Liver (tissue), 9 donors: Measurements from ENCODE around the gene PPL. TPM values are rescaled to one million over a fixed set of nuclear protein-coding genes. Genes with fewer than 3 reads are reported as not detected.

Source experiments
- DNase-seq: peaks from one replicate; pipeline ENCODE4 v3.0.0-alpha.2; 2017; ENCODE audit warnings: low spot score
- H3K27ac ChIP-seq, 2 donors: one replicate each; pipeline ENCODE4 v1.7.0; 2013; ENCODE audit warnings: inconsistent platforms in 2 of 2, low read length in 2 of 2, control low read depth in 1 of 2, low read depth in 1 of 2, mild to moderate bottlenecking in 1 of 2
- H3K27me3 ChIP-seq, 4 donors: one replicate each; pipeline versions ENCODE4 v1.6.1 to v1.7.0; 2013; ENCODE audit warnings: low read length in 3 of 4, inconsistent platforms in 1 of 4, mild to moderate bottlenecking in 1 of 4, moderate library complexity in 1 of 4; ENCODE audit not compliant: control insufficient read depth in 4 of 4, insufficient read depth in 4 of 4
- H3K36me3 ChIP-seq, 4 donors: one replicate each; pipeline versions ENCODE4 v1.6.1 to v1.7.0; 2013; ENCODE audit warnings: low read length in 3 of 4, mild to moderate bottlenecking in 3 of 4, low read depth in 1 of 4, moderate library complexity in 1 of 4; ENCODE audit not compliant: control insufficient read depth in 4 of 4, insufficient read depth in 3 of 4
- H3K4me1 ChIP-seq, 4 donors: one replicate each; pipeline versions ENCODE4 v1.6.1 to v1.7.0; 2013; ENCODE audit warnings: low read length in 3 of 4, mild to moderate bottlenecking in 3 of 4, moderate library complexity in 1 of 4; ENCODE audit not compliant: control insufficient read depth in 4 of 4, insufficient read depth in 4 of 4
- H3K4me3 ChIP-seq, 3 donors: one replicate each; pipeline versions ENCODE4 v1.6.1 to v1.7.0; 2013; ENCODE audit warnings: low read length in 3 of 3, control low read depth in 1 of 3, low read depth in 1 of 3, mild to moderate bottlenecking in 1 of 3
- H3K9ac ChIP-seq, 2 donors: one replicate each; pipeline ENCODE4 v1.7.0; 2013; ENCODE audit warnings: low read length in 2 of 2, mild to moderate bottlenecking in 2 of 2, moderate library complexity in 2 of 2, control low read depth in 1 of 2, low read depth in 1 of 2
- H3K9me3 ChIP-seq, 4 donors: one replicate each; pipeline versions ENCODE4 v1.6.1 to v1.7.0; 2013; ENCODE audit warnings: low read length in 3 of 4; ENCODE audit not compliant: control insufficient read depth in 4 of 4
- ATF3 ChIP-seq: IDR thresholded peaks from 2 replicates; pipeline ENCODE4 v1.6.1; 2016; ENCODE audit warnings: antibody characterized with exemption
- CTCF ChIP-seq: fragments of 150-350 bp; IDR thresholded peaks from 2 replicates; pipeline ENCODE4 v1.5.1; 2017; ENCODE audit warnings: improper control_type of control experiment, low read depth, low read length; ENCODE audit not compliant: missing input control
- EGR1 ChIP-seq, 2 donors: IDR thresholded peaks; 2 replicates each; pipeline ENCODE4 v1.6.1; 2016 to 2018; ENCODE audit warnings: antibody characterized with exemption in 2 of 2, low read depth in 2 of 2
- FOXA1 ChIP-seq: IDR thresholded peaks from 2 replicates; pipeline ENCODE4 v1.6.1; 2016; ENCODE audit warnings: antibody characterized with exemption
- FOXA2 ChIP-seq: IDR thresholded peaks from 2 replicates; pipeline ENCODE4 v1.6.1; 2016; ENCODE audit warnings: antibody characterized with exemption
- GABPA ChIP-seq, 2 donors: IDR thresholded peaks in 1 of 2; conservative IDR thresholded peaks in 1 of 2; 2 replicates each; pipeline ENCODE4 v1.6.1; 2016; ENCODE audit warnings: antibody characterized with exemption in 2 of 2, mild to moderate bottlenecking in 1 of 2, moderate library complexity in 1 of 2
- HNF4A ChIP-seq, 2 donors: conservative IDR thresholded peaks; 2 replicates each; pipeline ENCODE4 v1.6.1; 2016; ENCODE audit warnings: antibody characterized with exemption in 2 of 2, mild to moderate bottlenecking in 2 of 2
- HNF4G ChIP-seq: IDR thresholded peaks from 2 replicates; pipeline ENCODE4 v1.6.1; 2016; ENCODE audit warnings: antibody characterized with exemption
- JUND ChIP-seq, 2 donors: IDR thresholded peaks; 2 replicates each; pipeline ENCODE4 v1.6.1; 2016; ENCODE audit warnings: antibody characterized with exemption in 2 of 2
- MAX ChIP-seq: IDR thresholded peaks from 2 replicates; pipeline ENCODE4 v1.6.1; 2016; ENCODE audit warnings: antibody characterized with exemption
- NR2F2 ChIP-seq: IDR thresholded peaks from 2 replicates; pipeline ENCODE4 v1.6.1; 2016; ENCODE audit warnings: antibody characterized with exemption
- RAD21 ChIP-seq, 2 donors: IDR thresholded peaks; 2 replicates each; pipeline ENCODE4 v1.6.1; 2016; ENCODE audit warnings: antibody characterized with exemption in 2 of 2, mild to moderate bottlenecking in 2 of 2
- REST ChIP-seq: IDR thresholded peaks from 2 replicates; pipeline ENCODE4 v1.6.1; 2016; ENCODE audit warnings: antibody characterized with exemption, mild to moderate bottlenecking
- RXRA ChIP-seq, 2 donors: IDR thresholded peaks; 2 replicates each; pipeline ENCODE4 v1.6.1; 2017 to 2018; ENCODE audit warnings: antibody characterized with exemption in 2 of 2, mild to moderate bottlenecking in 1 of 2
- SP1 ChIP-seq: IDR thresholded peaks from 2 replicates; pipeline ENCODE4 v1.6.1; 2018; ENCODE audit warnings: antibody characterized with exemption, mild to moderate bottlenecking
- TAF1 ChIP-seq: conservative IDR thresholded peaks from 2 replicates; pipeline ENCODE4 v1.6.1; 2016; ENCODE audit warnings: antibody characterized with exemption, mild to moderate bottlenecking
- YY1 ChIP-seq: IDR thresholded peaks from 2 replicates; pipeline ENCODE4 v1.6.1; 2016; ENCODE audit warnings: antibody characterized with exemption, mild to moderate bottlenecking
- ZBTB33 ChIP-seq: IDR thresholded peaks from 2 replicates; pipeline ENCODE4 v1.6.1; 2016; ENCODE audit warnings: antibody characterized with exemption
- WGBS: extraction: QIAGEN DNeasy Blood & Tissue Kit; methylation state at CpG from one replicate; pipeline ENCODE4 v1.1.7; 2013; 5-methylcytosine and 5-hydroxymethylcytosine counted together
- polyA plus RNA-seq, 2 donors: library from polyadenylated mRNA; stranded (reverse) in 1 of 2; unstranded in 1 of 2; fragments of 200-250 nt in 1 of 2; fragments of >200 nt in 1 of 2; fragmentation: Nextera tagmentation in 1 of 2; extraction: Ambion mirVana in 1 of 2; gene quantifications; one replicate each; pipeline versions ENCODE4 v1.2.1 to v1.2.3, GENCODE V29; 2013 to 2015
- total RNA-seq, 2 donors: library from RNA; depleted of rRNA; stranded (reverse); fragments of >200 nt; gene quantifications; one replicate each; pipeline ENCODE4 v1.2.3, GENCODE V29; 2014
- donor health status: healthy.
- donor health status: healthy.
- donor health status: healthy.
- donor health status: healthy.
- donor health status: healthy.

Gene PPL
- total and polyA plus RNA-seq, 4 donors: 2.1 to 26.0 (median 6.1) TPM

GRCh38 chr16:4868535-4868934 lies 68.4 kb downstream of the PPL start:
- no peaks in the 10 kb centered on the region for H3K9me3 ChIP-seq
- no peak for TF ChIP-seq MAX
- no peak for TF ChIP-seq GABPA (IDR thresholded peaks at IDR 0.05 in 1 of 2, conservative IDR thresholded peaks at IDR 0.05 in 1 of 2)
- no peak for TF ChIP-seq RAD21 (IDR thresholded peaks at IDR 0.05)
- TF ChIP-seq CTCF: no peak
- no peak for TF ChIP-seq NR2F2
- H3K9ac ChIP-seq: no peak overlapping the region
- H3K4me1 ChIP-seq: peaks cover 10 to 30% (median 23%) of the 10 kb centered on the region in 4 donors
- no peaks in the 10 kb centered on the region for H3K27me3 ChIP-seq
- DNase-seq: no peak
- peaks cover 6 to 43% (median 36%) of the 10 kb centered on the region in 4 donors for H3K36me3 ChIP-seq
- no peak overlapping the region for H3K4me3 ChIP-seq
- peak overlapping the region in 1 of 2 donors; percentile 23 for H3K27ac ChIP-seq
- WGBS: 49% methylated on average over 7 of the region's 7 CpGs

- Histone ChIP-seq H3K36me3 (peaks cover 4 to 38% (median 34%) of the 10 kb centered on the region in 4 donors), H3K9me3 (no peaks in the 10 kb centered on the region), H3K27ac (no peak overlapping the region), H3K4me1 (peaks cover 10 to 33% (median 24%) of the 10 kb centered on the region in 4 donors), H3K4me3 (no peak overlapping the region), H3K27me3 (no peaks in the 10 kb centered on the region), H3K9ac (no peak overlapping the region)
- no peak for TF ChIP-seq HNF4A (conservative IDR thresholded peaks at IDR 0.05)
- TF ChIP-seq ATF3: no peak
- no peak for TF ChIP-seq NR2F2
- no peak for TF ChIP-seq REST
- TF ChIP-seq HNF4G: no peak
- TF ChIP-seq YY1: no peak
- no peak for TF ChIP-seq MAX
- TF ChIP-seq FOXA2: no peak
- TF ChIP-seq GABPA (IDR thresholded peaks at IDR 0.05 in 1 of 2, conservative IDR thresholded peaks at IDR 0.05 in 1 of 2): no peak
- TF ChIP-seq SP1: no peak
- no peak for TF ChIP-seq EGR1 (IDR thresholded peaks at IDR 0.05; ENCODE audit: low read depth in 2 of 2)
- TF ChIP-seq TAF1: no peak
- TF ChIP-seq ZBTB33: no peak
- no peak for TF ChIP-seq RAD21 (IDR thresholded peaks at IDR 0.05)
- no peak for TF ChIP-seq JUND (IDR thresholded peaks at IDR 0.05)
- TF ChIP-seq CTCF: no peak
- no peak for TF ChIP-seq FOXA1
- no peak for TF ChIP-seq RXRA (IDR thresholded peaks at IDR 0.05)
- DNase-seq: no peak
- 52% methylated on average over 5 of the region's 5 CpGs for WGBS
These were observed 68.9 kb downstream of the PPL start for GRCh38 chr16:4868026-4868425.
